Gastrocnemius medialis (tissue), 4 donors: ENCODE data around the gene ZNF503.

Experiments used
- POLR2A ChIP-seq, 2 donors: fragments of 450-650 bp; IDR thresholded peaks; one replicate each; pipeline ENCODE4 v1.6.1; 2017; ENCODE audit warnings: antibody characterized with exemption in 2 of 2, mild to moderate bottlenecking in 2 of 2, moderate library complexity in 2 of 2
- TF ChIP-seq, protein P1 (sequence below), 5 experiments: fragments of 450-650 bp in 3 of 5; fragments of 200-600 bp in 2 of 5; sonication (generic) in 2 of 5; IDR thresholded peaks in 4 of 5; conservative IDR thresholded peaks in 1 of 5; 1 replicate in 4 of 5; 2 replicates in 1 of 5; pipeline ENCODE4 v1.5.1; 2016 to 2019; ENCODE audit warnings: antibody characterized with exemption in 5 of 5, mild to moderate bottlenecking in 3 of 5, moderate library complexity in 3 of 5

GRCh38 chr10:75367901-75368300, 33.7 kb downstream of the ZNF503 start:
- no peak for TF ChIP-seq POLR2A (IDR thresholded peaks at IDR 0.05)
- TF ChIP-seq, protein P1, sequence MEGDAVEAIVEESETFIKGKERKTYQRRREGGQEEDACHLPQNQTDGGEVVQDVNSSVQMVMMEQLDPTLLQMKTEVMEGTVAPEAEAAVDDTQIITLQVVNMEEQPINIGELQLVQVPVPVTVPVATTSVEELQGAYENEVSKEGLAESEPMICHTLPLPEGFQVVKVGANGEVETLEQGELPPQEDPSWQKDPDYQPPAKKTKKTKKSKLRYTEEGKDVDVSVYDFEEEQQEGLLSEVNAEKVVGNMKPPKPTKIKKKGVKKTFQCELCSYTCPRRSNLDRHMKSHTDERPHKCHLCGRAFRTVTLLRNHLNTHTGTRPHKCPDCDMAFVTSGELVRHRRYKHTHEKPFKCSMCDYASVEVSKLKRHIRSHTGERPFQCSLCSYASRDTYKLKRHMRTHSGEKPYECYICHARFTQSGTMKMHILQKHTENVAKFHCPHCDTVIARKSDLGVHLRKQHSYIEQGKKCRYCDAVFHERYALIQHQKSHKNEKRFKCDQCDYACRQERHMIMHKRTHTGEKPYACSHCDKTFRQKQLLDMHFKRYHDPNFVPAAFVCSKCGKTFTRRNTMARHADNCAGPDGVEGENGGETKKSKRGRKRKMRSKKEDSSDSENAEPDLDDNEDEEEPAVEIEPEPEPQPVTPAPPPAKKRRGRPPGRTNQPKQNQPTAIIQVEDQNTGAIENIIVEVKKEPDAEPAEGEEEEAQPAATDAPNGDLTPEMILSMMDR (IDR thresholded peaks at IDR 0.05 in 4 of 5, conservative IDR thresholded peaks at IDR 0.05 in 1 of 5) = no peak
